ENCODE results near the gene DCLK1.

DCLK1 gene

GRCh38 chr13:35817642-35818607 lies 313.3 kb downstream of the DCLK1 start:
- DNase-seq: no peak

GRCh38 chr13:35814605-35815011 lies 316.6 kb downstream of the DCLK1 start:
- DNase-seq: peak; percentile 11

GRCh38 chr13:35812736-35813135 lies 318.4 kb downstream of the DCLK1 start:
- no peak for DNase-seq

- DNase-seq: peak; percentile 80
These were observed 320.9 kb downstream of the DCLK1 start for GRCh38 chr13:35810321-35810720.

- no peak for DNase-seq
These were observed 322.3 kb downstream of the DCLK1 start for GRCh38 chr13:35808846-35809245.

GRCh38 chr13:35804901-35805300 lies 326.3 kb downstream of the DCLK1 start:
- no peak for DNase-seq

- DNase-seq: no peak
These were observed 333.2 kb downstream of the DCLK1 start for GRCh38 chr13:35797991-35798390.

GRCh38 chr13:35797244-35797643 lies 333.9 kb downstream of the DCLK1 start:
- DNase-seq: no peak

- DNase-seq: no peak
These were observed 334.6 kb downstream of the DCLK1 start for GRCh38 chr13:35796623-35797022.

- no peak for DNase-seq
These were observed 336.3 kb downstream of the DCLK1 start for GRCh38 chr13:35794734-35795389.

- no peak for DNase-seq
These were observed 337.4 kb downstream of the DCLK1 start for GRCh38 chr13:35793823-35794222.

GRCh38 chr13:35792911-35793310 lies 338.3 kb downstream of the DCLK1 start:
- DNase-seq: no peak

GRCh38 chr13:35792021-35792420 lies 339.2 kb downstream of the DCLK1 start:
- DNase-seq: no peak

- no peak for DNase-seq
These were observed 339.9 kb downstream of the DCLK1 start for GRCh38 chr13:35791184-35791851.

GRCh38 chr13:35789335-35790165 lies 341.6 kb downstream of the DCLK1 start:
- peak; percentile 33 for DNase-seq

- DNase-seq: no peak
These were observed 343.2 kb downstream of the DCLK1 start for GRCh38 chr13:35787937-35788336.

- DNase-seq: peak; percentile 46
These were observed 345.4 kb downstream of the DCLK1 start for GRCh38 chr13:35785576-35786303.

- DNase-seq: no peak
These were observed 346.8 kb downstream of the DCLK1 start for GRCh38 chr13:35784286-35784951.

GRCh38 chr13:35782793-35783192 lies 348.4 kb downstream of the DCLK1 start:
- DNase-seq: no peak

GRCh38 chr13:35781036-35782000 lies 349.9 kb downstream of the DCLK1 start:
- no peak for DNase-seq
